IMR-90 (cell line): ENCODE data around the gene BEST1. TPM values are rescaled to one million over a fixed set of nuclear protein-coding genes. Genes with fewer than 3 reads are reported as not detected.

ENCODE experiments used
- ATAC-seq: fragments of 200-7000 bp; cut with Tn5 transposase; 2 replicates; pipeline ENCODE4 v1.9.1; 2020; ENCODE audit warnings: low read depth, mild to moderate bottlenecking, moderate library complexity
- BruUV-seq: library from RNA; stranded (reverse); fragments of 400-500 nt; replicated peaks from 2 replicates; lab custom pipeline; 2021; lab: Mats Ljungman, UMichigan
- CTCF ChIA-PET: fragments of 300-600 bp; formaldehyde crosslinking; extraction: SDS; loops from one replicate; lab custom pipeline; 2021; ENCODE audit warnings: antibody characterized with exemption; lab: Yijun Ruan, JAX
- POLR2A ChIA-PET: fragments of 300-600 bp; sonication (Branson Sonifier 250); formaldehyde crosslinking; loops from one replicate; lab custom pipeline; 2022; ENCODE audit warnings: antibody characterized with exemption; ENCODE audit not compliant: unreplicated experiment; lab: Charles Lee
- DNase-seq: peaks from one replicate; pipeline ENCODE4 v3.0.0; 2013
- H2AFZ ChIP-seq: replicated peaks from 2 replicates; pipeline ENCODE3; 2013; ENCODE audit warnings: low read length, mild to moderate bottlenecking; ENCODE audit not compliant: poor library complexity
- H2AK5ac ChIP-seq: 2 replicates; pipeline ENCODE4 v1.6.1; 2013; ENCODE audit warnings: low read depth, low read length, inconsistent platforms
- H2AK9ac ChIP-seq: replicated peaks from 2 replicates; pipeline ENCODE3; 2013; ENCODE audit warnings: mild to moderate bottlenecking, low read depth, low read length, moderate library complexity; ENCODE audit not compliant: poor library complexity
- H2BK120ac ChIP-seq: 2 replicates; pipeline ENCODE4 v1.6.1; 2013; ENCODE audit warnings: low read depth, low read length, inconsistent platforms
- H2BK15ac ChIP-seq: 3 replicates; pipeline ENCODE4 v1.6.1; 2013; ENCODE audit warnings: low read depth, low read length, inconsistent platforms
- H2BK20ac ChIP-seq: 2 replicates; pipeline ENCODE4 v1.6.1; 2013; ENCODE audit warnings: low read depth, mild to moderate bottlenecking, inconsistent platforms, low read length, moderate library complexity
- H2BK5ac ChIP-seq: 2 replicates; pipeline ENCODE4 v1.6.1; 2013; ENCODE audit warnings: mild to moderate bottlenecking, low read depth, low read length, inconsistent platforms; ENCODE audit not compliant: poor library complexity, severe bottlenecking
- H3K14ac ChIP-seq: replicated peaks from 2 replicates; pipeline ENCODE4 v1.6.1; 2013; ENCODE audit warnings: low read depth, low read length, inconsistent platforms
- H3K18ac ChIP-seq: 2 replicates; pipeline ENCODE4 v1.6.1; 2013; ENCODE audit warnings: low read depth, low read length, control low read depth
- H3K23ac ChIP-seq: 2 replicates; pipeline ENCODE4 v1.6.1; 2013; ENCODE audit warnings: low read depth, low read length, inconsistent platforms
- H3K27ac ChIP-seq: 2 replicates; pipeline ENCODE4 v1.5.1; 2013; ENCODE audit warnings: mild to moderate bottlenecking, control low read depth, low read length; ENCODE audit not compliant: insufficient read depth
- H3K27me3 ChIP-seq: 2 replicates; pipeline ENCODE4 v1.6.1; 2013; ENCODE audit warnings: low read length; ENCODE audit not compliant: control insufficient read depth, insufficient read depth
- H3K36me3 ChIP-seq: 2 replicates; pipeline ENCODE4 v1.6.1; 2013; ENCODE audit warnings: low read length, mixed read lengths; ENCODE audit not compliant: control insufficient read depth, insufficient read depth
- H3K4ac ChIP-seq: 2 replicates; pipeline ENCODE4 v1.6.1; 2013; ENCODE audit warnings: low read depth, low read length, inconsistent platforms
- H3K4me1 ChIP-seq: 2 replicates; pipeline ENCODE4 v1.6.1; 2013; ENCODE audit warnings: low read length, mixed read lengths; ENCODE audit not compliant: control insufficient read depth, insufficient read depth
- H3K4me2 ChIP-seq: 2 replicates; pipeline ENCODE4 v1.6.1; 2013; ENCODE audit warnings: low read depth, mild to moderate bottlenecking, control low read depth, low read length, moderate library complexity
- H3K4me3 ChIP-seq: 2 replicates; pipeline ENCODE4 v1.5.1; 2013; ENCODE audit warnings: low read depth, mild to moderate bottlenecking, control low read depth, low read length, moderate library complexity; ENCODE audit not compliant: insufficient read depth
- H3K56ac ChIP-seq: 2 replicates; pipeline ENCODE4 v1.6.1; 2013; ENCODE audit warnings: low read length, inconsistent platforms; ENCODE audit not compliant: insufficient read depth; ENCODE audit errors: extremely low read depth
- H3K79me1 ChIP-seq, 2 experiments: 2 replicates each; pipeline ENCODE4 v1.6.1; 2013; ENCODE audit warnings: low read length in 2 of 2, inconsistent platforms in 1 of 2, low read depth in 1 of 2
- H3K9ac ChIP-seq: 2 replicates; pipeline ENCODE4 v1.6.1; 2013; ENCODE audit warnings: low read depth, low read length, control low read depth
- H3K9me1 ChIP-seq: 2 replicates; pipeline ENCODE4 v1.6.1; 2013; ENCODE audit warnings: low read length, inconsistent platforms; ENCODE audit not compliant: insufficient read depth
- H3K9me3 ChIP-seq: 2 replicates; pipeline ENCODE4 v1.6.1; 2013; ENCODE audit warnings: low read length; ENCODE audit not compliant: control insufficient read depth, insufficient read depth
- H4K20me1 ChIP-seq: 2 replicates; pipeline ENCODE4 v1.6.1; 2013; ENCODE audit warnings: low read length, inconsistent platforms; ENCODE audit not compliant: insufficient read depth
- H4K5ac ChIP-seq: 2 replicates; pipeline ENCODE4 v1.6.1; 2013; ENCODE audit warnings: mild to moderate bottlenecking, low read depth, low read length, control low read depth
- H4K8ac ChIP-seq, 2 experiments: 2 replicates each; pipeline ENCODE4 v1.6.1; 2013; ENCODE audit warnings: low read depth in 2 of 2, low read length in 2 of 2, control low read depth in 1 of 2, inconsistent platforms in 1 of 2
- H4K91ac ChIP-seq: 2 replicates; pipeline ENCODE4 v1.6.1; 2013; ENCODE audit warnings: low read depth, low read length, inconsistent platforms; ENCODE audit not compliant: insufficient read depth
- BHLHE40 ChIP-seq: fragments of 150-350 bp; IDR thresholded peaks from 2 replicates; pipeline ENCODE4 v1.6.1; 2016; ENCODE audit warnings: mild to moderate bottlenecking, low read depth, low read length
- CEBPB ChIP-seq: IDR thresholded peaks from 2 replicates; pipeline ENCODE4 v1.6.1; 2012; ENCODE audit warnings: low read depth, low read length, improper control_type of control experiment
- CHD1 ChIP-seq: IDR thresholded peaks from 2 replicates; pipeline ENCODE4 v1.6.1; 2012; ENCODE audit warnings: low read depth, low read length, improper control_type of control experiment
- CTCF ChIP-seq: conservative IDR thresholded peaks from 2 replicates; pipeline ENCODE4 v1.5.1; 2012; ENCODE audit warnings: mild to moderate bottlenecking, low read depth, low read length, improper control_type of control experiment
- ELK1 ChIP-seq: fragments of 150-350 bp; IDR thresholded peaks from 2 replicates; pipeline ENCODE4 v1.6.1; 2016; ENCODE audit warnings: low read depth, mild to moderate bottlenecking, low read length, moderate library complexity, borderline replicate concordance
- MAFK ChIP-seq: IDR thresholded peaks from 2 replicates; pipeline ENCODE4 v1.6.1; 2012; ENCODE audit warnings: low read depth, low read length, improper control_type of control experiment
- MAZ ChIP-seq: IDR thresholded peaks from 2 replicates; pipeline ENCODE4 v1.6.1; 2012; ENCODE audit warnings: low read depth, mild to moderate bottlenecking, low read length, improper control_type of control experiment, moderate library complexity, borderline replicate concordance
- NFE2L2 ChIP-seq: fragments of 150-350 bp; IDR thresholded peaks from 2 replicates; pipeline ENCODE4 v1.6.1; 2016; ENCODE audit warnings: low read depth, mild to moderate bottlenecking, low read length
- POLR2A ChIP-seq: IDR thresholded peaks from 2 replicates; pipeline ENCODE4 v1.6.1; 2012; ENCODE audit warnings: mild to moderate bottlenecking, low read depth, low read length
- RAD21 ChIP-seq: IDR thresholded peaks from 2 replicates; pipeline ENCODE4 v1.6.1; 2012; ENCODE audit warnings: low read length, improper control_type of control experiment
- RCOR1 ChIP-seq: IDR thresholded peaks from 2 replicates; pipeline ENCODE4 v1.6.1; 2012; ENCODE audit warnings: mild to moderate bottlenecking, low read length, improper control_type of control experiment; ENCODE audit not compliant: insufficient replicate concordance
- RFX5 ChIP-seq: IDR thresholded peaks from 2 replicates; pipeline ENCODE4 v1.8.0; 2012; ENCODE audit warnings: low read depth, mild to moderate bottlenecking, low read length, moderate library complexity
- SMC3 ChIP-seq: fragments of 150-350 bp; IDR thresholded peaks from 2 replicates; pipeline ENCODE4 v1.6.1; 2016; ENCODE audit warnings: low read depth, mild to moderate bottlenecking, antibody characterized with exemption, low read length, moderate library complexity
- USF2 ChIP-seq: fragments of 150-350 bp; IDR thresholded peaks from 2 replicates; pipeline ENCODE4 v1.6.1; 2017; ENCODE audit warnings: mild to moderate bottlenecking, antibody characterized with exemption, low read length, low read depth
- WGBS, 2 experiments: methylation state at CpG; one replicate each; pipeline versions ENCODE4 v1.1.5 to v1.1.7; 2013; ENCODE audit warnings: missing lambda C conversion rate in 2 of 2; ENCODE audit not compliant: insufficient read length in 1 of 2; ENCODE audit errors: extremely low coverage in 2 of 2; 5-methylcytosine and 5-hydroxymethylcytosine counted together
- dilution Hi-C: fragments of 300-500 bp; cut with HindIII; formaldehyde crosslinking; loops from one replicate; pipeline ENCODE4 v1.14.3; 2018; ENCODE audit warnings: low sequenced_read_pairs; ENCODE audit not compliant: unreplicated experiment
- in situ Hi-C: fragments of 300-500 bp; cut with MboI; formaldehyde crosslinking; loops from 3 replicates; pipeline ENCODE4 v1.14.3; 2019; ENCODE audit warnings: low sequenced_read_pairs, inconsistent platforms, mixed read lengths
- intact Hi-C: fragments of 100-400 bp; cut with micrococcal nuclease; formaldehyde crosslinking; loops from 2 replicates; pipeline ENCODE4 v1.10.0; 2022
- polyA plus RNA-seq, 3 experiments: library from polyadenylated mRNA; depleted of rRNA; stranded (reverse); fragments of >200 nt; gene quantifications; 2 replicates each; pipeline ENCODE4 v1.2.3, GENCODE V29; 2012; ENCODE audit warnings: low replicate concordance in 1 of 3
- total RNA-seq: library from RNA; depleted of rRNA; stranded (reverse); fragments of >200 nt; gene quantifications from 2 replicates; pipeline ENCODE4 v1.2.3, GENCODE V29; 2012

BEST1 gene
- total and polyA plus RNA-seq, 2 of the 4 experiments (the other 2 are of a cell fraction), result 0.90 to 1.4 TPM

- ATAC-seq, result peak; percentile 2
- 90% methylated on average over 2 of the region's 12 CpGs; no CpG with 5 or more reads in 1 of the 2 experiments for WGBS, 2 experiments
- POLR2A ChIA-PET, result interaction anchor here (0.6 kb wide), 1 partner anchor 126 kb away, joined by 3 read pairs; no protein-coding TSS in a partner anchor
- TF ChIP-seq RAD21 (no peak), MAZ (no peak), CHD1 (no peak), USF2 (no peak), RFX5 (no peak), POLR2A (no peak), NFE2L2 (no peak), ELK1 (no peak), CTCF (no peak), MAFK (no peak), SMC3 (no peak), CEBPB (no peak), RCOR1 (no peak), BHLHE40 (no peak)
Observed at GRCh38 chr11:61962213-61963015, 12.3 kb downstream of the BEST1 start.

More at GRCh38 chr11:61962213-61963015, 12.3 kb downstream of the BEST1 start:
- DNase-seq, result no peak
- Histone ChIP-seq H3K23ac (no peak overlapping the region), H2AFZ (no peak overlapping the region), H3K27me3 (no peaks in the 10 kb centered on the region), H3K27ac (no peak overlapping the region), H2BK120ac (no peak overlapping the region), H3K9me1 (peaks cover 22% of the 10 kb centered on the region), H3K79me1 (peaks cover 8 to 44% of the 10 kb centered on the region in 2 experiments), H2BK5ac (no peak overlapping the region), H3K4me1 (peaks cover 8% of the 10 kb centered on the region; the same call in 1 of the 2 replicates), H2BK20ac (no peak overlapping the region), H3K4me2 (no peak overlapping the region), H4K20me1 (peaks cover 61% of the 10 kb centered on the region), H4K5ac (no peak overlapping the region), H2AK5ac (0 out of 2 replicates have a peak overlapping the region, but pooled peaks have one; percentile 40), H2BK15ac (no peak overlapping the region; the same call in 2 of the 3 replicates), H3K36me3 (peaks cover 43% of the 10 kb centered on the region), H3K4me3 (no peak overlapping the region), H4K91ac (no peak overlapping the region), H2AK9ac (peak overlapping the region; percentile 37), H3K4ac (no peak overlapping the region), H4K8ac (no peak overlapping the region), H3K56ac (no peak overlapping the region), H3K18ac (no peak overlapping the region), H3K9ac (no peak overlapping the region), H3K14ac (no peak overlapping the region), H3K9me3 (no peaks in the 10 kb centered on the region)
- no TSS peak for BruUV-seq
- intact Hi-C loops, result loop anchor here (2.0 kb wide), 1 partner anchor 120 kb away; no protein-coding TSS in a partner anchor
- CTCF ChIA-PET, result interaction anchor here (3.9 kb wide), 1 partner anchor 119 kb away, joined by 17 read pairs; no protein-coding TSS in a partner anchor
- dilution Hi-C loops, result no loop called here
- in situ Hi-C loops, result loop anchor here (10.0 kb wide), 1 partner anchor 62 kb away; no protein-coding TSS in a partner anchor
